Measurements from ENCODE around the gene DYRK1A.

DNA sequence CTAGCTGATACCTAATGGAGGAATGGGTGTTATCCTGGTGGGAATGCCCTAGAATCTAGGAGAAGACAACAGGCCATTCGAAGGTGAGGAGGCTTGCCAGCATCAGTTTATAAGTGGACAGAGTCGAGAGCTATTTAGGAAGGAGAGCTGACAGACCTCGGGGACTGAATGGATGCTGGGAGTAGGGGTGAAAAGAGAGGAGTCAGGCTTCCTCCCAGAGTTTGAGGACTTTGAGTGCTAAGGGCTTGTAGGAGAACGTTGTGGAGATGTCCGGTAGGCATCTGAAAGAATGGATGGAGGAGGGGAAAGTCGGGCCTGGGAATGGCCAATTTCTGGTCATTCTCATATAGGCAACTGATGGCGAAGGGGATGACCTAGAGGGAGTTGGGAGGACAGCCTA is 155.1 kb downstream of the DYRK1A start:
- TF ChIP-seq, protein P1, sequence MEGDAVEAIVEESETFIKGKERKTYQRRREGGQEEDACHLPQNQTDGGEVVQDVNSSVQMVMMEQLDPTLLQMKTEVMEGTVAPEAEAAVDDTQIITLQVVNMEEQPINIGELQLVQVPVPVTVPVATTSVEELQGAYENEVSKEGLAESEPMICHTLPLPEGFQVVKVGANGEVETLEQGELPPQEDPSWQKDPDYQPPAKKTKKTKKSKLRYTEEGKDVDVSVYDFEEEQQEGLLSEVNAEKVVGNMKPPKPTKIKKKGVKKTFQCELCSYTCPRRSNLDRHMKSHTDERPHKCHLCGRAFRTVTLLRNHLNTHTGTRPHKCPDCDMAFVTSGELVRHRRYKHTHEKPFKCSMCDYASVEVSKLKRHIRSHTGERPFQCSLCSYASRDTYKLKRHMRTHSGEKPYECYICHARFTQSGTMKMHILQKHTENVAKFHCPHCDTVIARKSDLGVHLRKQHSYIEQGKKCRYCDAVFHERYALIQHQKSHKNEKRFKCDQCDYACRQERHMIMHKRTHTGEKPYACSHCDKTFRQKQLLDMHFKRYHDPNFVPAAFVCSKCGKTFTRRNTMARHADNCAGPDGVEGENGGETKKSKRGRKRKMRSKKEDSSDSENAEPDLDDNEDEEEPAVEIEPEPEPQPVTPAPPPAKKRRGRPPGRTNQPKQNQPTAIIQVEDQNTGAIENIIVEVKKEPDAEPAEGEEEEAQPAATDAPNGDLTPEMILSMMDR (optimal IDR thresholded peaks at IDR 0.05 in 1 of 3, IDR thresholded peaks at IDR 0.05 in 1 of 3, conservative IDR thresholded peaks at IDR 0.05 in 1 of 3; ENCODE audit: extremely low read depth in 1 of 3, insufficient read depth in 2 of 3, low read length in 3 of 3): no peak
- TF ChIP-seq EZH2 (IDR thresholded peaks at IDR 0.05; ENCODE audit: low read length): no peak
